ENCODE results near the gene RBP3.

RBP3 gene

GRCh38 chr10:47336387-47337134 is 11.6 kb upstream of the RBP3 start:
- no peak for DNase-seq (ENCODE audit: low read depth)

- DNase-seq (ENCODE audit: low read depth), result no peak
These were observed 10.9 kb upstream of the RBP3 start for GRCh38 chr10:47337310-47337709.

- DNase-seq (ENCODE audit: low read depth), result no peak
These were observed 8.9 kb upstream of the RBP3 start for GRCh38 chr10:47339186-47339735.

GRCh38 chr10:47339759-47340607 is 8.2 kb upstream of the RBP3 start:
- no peak for DNase-seq (ENCODE audit: low read depth)

GRCh38 chr10:47340608-47341170 is 7.5 kb upstream of the RBP3 start:
- DNase-seq (ENCODE audit: low read depth), result peak; percentile 15

GRCh38 chr10:47344996-47345870 is 2.9 kb upstream of the RBP3 start:
- no peak for DNase-seq (ENCODE audit: low read depth)

- DNase-seq (ENCODE audit: low read depth), result no peak
These were observed 1.4 kb upstream of the RBP3 start for GRCh38 chr10:47346581-47347302.

- DNase-seq (ENCODE audit: low read depth), result no peak
These were observed 874 bp upstream of the RBP3 start for GRCh38 chr10:47347303-47347675.

- no peak for DNase-seq (ENCODE audit: low read depth)
These were observed 703 bp downstream of the RBP3 start for GRCh38 chr10:47348661-47349470.

- no peak for DNase-seq (ENCODE audit: low read depth)
These were observed 1.4 kb downstream of the RBP3 start for GRCh38 chr10:47349516-47349915.

GRCh38 chr10:47349941-47350371 is 1.8 kb downstream of the RBP3 start:
- no peak for DNase-seq (ENCODE audit: low read depth)

GRCh38 chr10:47350671-47351640 is 2.8 kb downstream of the RBP3 start:
- no peak for DNase-seq (ENCODE audit: low read depth)

- DNase-seq (ENCODE audit: low read depth), result no peak
These were observed 4.0 kb downstream of the RBP3 start for GRCh38 chr10:47351899-47352815.

GRCh38 chr10:47353351-47353750 is 5.2 kb downstream of the RBP3 start:
- DNase-seq (ENCODE audit: low read depth), result no peak

- DNase-seq (ENCODE audit: low read depth), result no peak
These were observed 6.0 kb downstream of the RBP3 start for GRCh38 chr10:47354165-47354564.

GRCh38 chr10:47354900-47355299 is 6.7 kb downstream of the RBP3 start:
- no peak for DNase-seq (ENCODE audit: low read depth)

GRCh38 chr10:47356708-47357107 is 8.5 kb downstream of the RBP3 start:
- DNase-seq (ENCODE audit: low read depth), result no peak

GRCh38 chr10:47357131-47357582 is 9.0 kb downstream of the RBP3 start:
- no peak for DNase-seq (ENCODE audit: low read depth)

All from HS-5 (cell line).